Keratinocyte (primary cell): ENCODE data around the gene PSG1.
"Not testable (repeated sequence)": the region's sequence is repeated elsewhere in the genome, so short reads cannot be mapped to it uniquely, and the experiment has no call there.

ENCODE experiments used
- CTCF ChIP-seq, 3 experiments: IDR thresholded peaks in 1 of 3; conservative IDR thresholded peaks in 1 of 3; optimal IDR thresholded peaks in 1 of 3; 2 replicates in 2 of 3; 3 replicates in 1 of 3; pipeline versions ENCODE3 to v1.5.1; 2011; ENCODE audit warnings: low read length in 3 of 3, mild to moderate bottlenecking in 3 of 3, moderate library complexity in 2 of 3, control low read depth in 1 of 3, inconsistent platforms in 1 of 3; ENCODE audit not compliant: insufficient read depth in 2 of 3; ENCODE audit errors: extremely low read depth in 1 of 3
- EZH2 ChIP-seq: IDR thresholded peaks from one replicate; pipeline ENCODE4 v1.6.1; 2012; ENCODE audit warnings: inconsistent platforms, mild to moderate bottlenecking, low read length, moderate library complexity

- TF ChIP-seq CTCF (optimal IDR thresholded peaks at IDR 0.05 in 1 of 3, IDR thresholded peaks at IDR 0.05 in 1 of 3, conservative IDR thresholded peaks at IDR 0.05 in 1 of 3; ENCODE audit: extremely low read depth in 1 of 3, insufficient read depth in 2 of 3, low read length in 3 of 3); EZH2: not testable (repeated sequence)
Observed at GRCh38 chr19:42882010-42882409, 2.5 kb upstream of the PSG1 start.
